PC-3 (cell line): ENCODE results near the gene KCTD17. TPM values are rescaled to one million over a fixed set of nuclear protein-coding genes. Genes with fewer than 3 reads are reported as not detected.

ENCODE experiments used
- ATAC-seq: fragments of 200-7000 bp; cut with Tn5 transposase; 2 replicates; pipeline ENCODE4 v1.9.1; 2020; ENCODE audit warnings: mild to moderate bottlenecking, moderate library complexity
- BruUV-seq: library from RNA; stranded (reverse); fragments of 400-500 nt; replicated peaks from 2 replicates; lab custom pipeline; 2021; lab: Mats Ljungman, UMichigan
- CTCF ChIA-PET: fragments of 300-600 bp; sonication (Branson Sonifier 250); formaldehyde crosslinking; loops from one replicate; lab custom pipeline; 2022; ENCODE audit warnings: antibody characterized with exemption; lab: Charles Lee
- POLR2A ChIA-PET: fragments of 300-600 bp; sonication (Branson Sonifier 250); formaldehyde crosslinking; loops from one replicate; lab custom pipeline; 2022; ENCODE audit warnings: antibody characterized with exemption; ENCODE audit not compliant: unreplicated experiment; lab: Charles Lee
- DNase-seq: peaks from one replicate; pipeline ENCODE4 v3.0.0-alpha.2; 2015
- H2AFZ ChIP-seq: fragments of 300-600 bp; sonication (generic); 2 replicates; pipeline ENCODE4 v1.6.0; 2016; ENCODE audit warnings: antibody characterized with exemption, low read length
- H3F3A ChIP-seq: fragments of 300-600 bp; sonication (generic); one replicate; pipeline ENCODE4 v1.6.0; 2017; ENCODE audit warnings: antibody characterized with exemption, low read length, control low read depth, mild to moderate bottlenecking; ENCODE audit not compliant: unreplicated experiment
- H3K27ac ChIP-seq: fragments of 300-600 bp; sonication (generic); 2 replicates; pipeline ENCODE4 v1.5.1; 2016; ENCODE audit warnings: mild to moderate bottlenecking, low read length
- H3K27me3 ChIP-seq: fragments of 300-600 bp; sonication (generic); 2 replicates; pipeline ENCODE4 v1.6.1; 2016; ENCODE audit warnings: low read length, mixed read lengths
- H3K36me3 ChIP-seq: fragments of 300-600 bp; sonication (generic); 2 replicates; pipeline ENCODE4 v1.6.1; 2016; ENCODE audit warnings: low read depth, mixed run types, low read length, mixed read lengths
- H3K4me1 ChIP-seq: fragments of 300-600 bp; sonication (generic); 2 replicates; pipeline ENCODE4 v1.5.1; 2016; ENCODE audit warnings: low read length; ENCODE audit not compliant: insufficient read depth
- H3K4me2 ChIP-seq: fragments of 300-600 bp; sonication (generic); 2 replicates; pipeline ENCODE4 v1.6.0; 2016; ENCODE audit warnings: low read length
- H3K4me3 ChIP-seq: fragments of 300-600 bp; sonication (generic); 2 replicates; pipeline ENCODE4 v1.5.1; 2016; ENCODE audit warnings: mild to moderate bottlenecking, low read length, mixed read lengths
- H3K79me2 ChIP-seq: fragments of 300-600 bp; sonication (generic); 2 replicates; pipeline ENCODE4 v1.6.1; 2017; ENCODE audit warnings: low read length, mixed read lengths
- H3K9ac ChIP-seq: fragments of 300-600 bp; sonication (generic); 2 replicates; pipeline ENCODE4 v1.6.0; 2016; ENCODE audit warnings: mild to moderate bottlenecking, low read length
- H3K9me2 ChIP-seq: fragments of 300-600 bp; sonication (generic); replicated peaks from 2 replicates; pipeline ENCODE4 v1.6.1; 2016; ENCODE audit warnings: mixed run types, low read length, mixed read lengths
- H3K9me3 ChIP-seq: fragments of 300-600 bp; sonication (generic); 2 replicates; pipeline ENCODE4 v1.6.1; 2016; ENCODE audit warnings: low read length, mixed read lengths
- H4K20me1 ChIP-seq: fragments of 300-600 bp; sonication (generic); 2 replicates; pipeline ENCODE4 v1.6.1; 2016; ENCODE audit warnings: low read length, mixed read lengths
- EZH2 ChIP-seq: fragments of 300-600 bp; sonication (generic); IDR thresholded peaks from one replicate; pipeline ENCODE4 v1.6.1; 2017; ENCODE audit warnings: antibody characterized with exemption, mild to moderate bottlenecking, low read length; ENCODE audit not compliant: unreplicated experiment
- EZH2phosphoT487 ChIP-seq: fragments of 300-600 bp; sonication (generic); IDR thresholded peaks from 2 replicates; pipeline ENCODE4 v1.6.1; 2018; ENCODE audit warnings: mild to moderate bottlenecking, antibody characterized with exemption, low read length, borderline replicate concordance
- intact Hi-C: fragments of 100-400 bp; cut with micrococcal nuclease; formaldehyde crosslinking; loops from 2 replicates; pipeline ENCODE4 v1.9.0; 2023
- total RNA-seq: library from RNA; depleted of rRNA; stranded (reverse); fragments of >200 nt; gene quantifications from 2 replicates; pipeline ENCODE4 v1.2.3, GENCODE V29; 2014
- TF ChIP-seq, protein P1 (sequence below): fragments of 300-600 bp; sonication (generic); conservative IDR thresholded peaks from 2 replicates; pipeline ENCODE4 v1.5.1; 2017; ENCODE audit warnings: antibody characterized with exemption, low read depth, mild to moderate bottlenecking, low read length

The KCTD17 gene
- total RNA-seq, 1 experiment from 2014 or later, result 25.9 TPM

DNA sequence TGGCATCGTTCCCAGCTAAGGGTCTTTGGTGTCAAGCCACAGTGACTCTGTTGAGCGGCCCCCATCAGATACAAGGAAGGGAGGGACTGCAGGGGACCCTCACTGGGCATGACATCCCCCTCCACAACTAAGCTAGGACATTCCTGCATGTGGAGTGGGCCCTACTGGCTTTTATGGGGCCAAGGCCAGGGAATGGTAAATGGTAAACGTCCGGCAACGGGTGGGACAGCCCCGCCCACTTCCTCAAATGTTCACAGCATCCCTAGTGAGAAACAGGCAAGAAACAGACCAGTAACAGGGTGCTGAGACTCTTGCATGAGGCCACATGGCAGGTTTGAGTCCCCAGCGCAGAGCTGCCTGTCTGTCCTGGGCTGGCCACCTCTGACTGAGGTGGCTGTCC is 53.6 kb downstream of the KCTD17 start:
- intact Hi-C loops, result no loop called here
- no peak for ATAC-seq
- Histone ChIP-seq H3K4me2 (no peak overlapping the region), H2AFZ (no peak overlapping the region), H4K20me1 (no peaks in the 10 kb centered on the region), H3K9me3 (no peaks in the 10 kb centered on the region), H3K9ac (no peak overlapping the region), H3K27ac (no peak overlapping the region), H3K4me1 (no peaks in the 10 kb centered on the region), H3K79me2 (no peaks in the 10 kb centered on the region), H3K27me3 (no peaks in the 10 kb centered on the region), H3K4me3 (no peak overlapping the region), H3K9me2 (no peaks in the 10 kb centered on the region), H3K36me3 (no peaks in the 10 kb centered on the region), H3F3A (no peaks in the 10 kb centered on the region)
- POLR2A ChIA-PET, result no interaction called here
- CTCF ChIA-PET, result no interaction called here
- no TSS peak for BruUV-seq
- DNase-seq, result no peak
- TF ChIP-seq EZH2phosphoT487, result no peak
- TF ChIP-seq, protein P1, sequence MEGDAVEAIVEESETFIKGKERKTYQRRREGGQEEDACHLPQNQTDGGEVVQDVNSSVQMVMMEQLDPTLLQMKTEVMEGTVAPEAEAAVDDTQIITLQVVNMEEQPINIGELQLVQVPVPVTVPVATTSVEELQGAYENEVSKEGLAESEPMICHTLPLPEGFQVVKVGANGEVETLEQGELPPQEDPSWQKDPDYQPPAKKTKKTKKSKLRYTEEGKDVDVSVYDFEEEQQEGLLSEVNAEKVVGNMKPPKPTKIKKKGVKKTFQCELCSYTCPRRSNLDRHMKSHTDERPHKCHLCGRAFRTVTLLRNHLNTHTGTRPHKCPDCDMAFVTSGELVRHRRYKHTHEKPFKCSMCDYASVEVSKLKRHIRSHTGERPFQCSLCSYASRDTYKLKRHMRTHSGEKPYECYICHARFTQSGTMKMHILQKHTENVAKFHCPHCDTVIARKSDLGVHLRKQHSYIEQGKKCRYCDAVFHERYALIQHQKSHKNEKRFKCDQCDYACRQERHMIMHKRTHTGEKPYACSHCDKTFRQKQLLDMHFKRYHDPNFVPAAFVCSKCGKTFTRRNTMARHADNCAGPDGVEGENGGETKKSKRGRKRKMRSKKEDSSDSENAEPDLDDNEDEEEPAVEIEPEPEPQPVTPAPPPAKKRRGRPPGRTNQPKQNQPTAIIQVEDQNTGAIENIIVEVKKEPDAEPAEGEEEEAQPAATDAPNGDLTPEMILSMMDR, result no peak
- TF ChIP-seq EZH2, result no peak

DNA sequence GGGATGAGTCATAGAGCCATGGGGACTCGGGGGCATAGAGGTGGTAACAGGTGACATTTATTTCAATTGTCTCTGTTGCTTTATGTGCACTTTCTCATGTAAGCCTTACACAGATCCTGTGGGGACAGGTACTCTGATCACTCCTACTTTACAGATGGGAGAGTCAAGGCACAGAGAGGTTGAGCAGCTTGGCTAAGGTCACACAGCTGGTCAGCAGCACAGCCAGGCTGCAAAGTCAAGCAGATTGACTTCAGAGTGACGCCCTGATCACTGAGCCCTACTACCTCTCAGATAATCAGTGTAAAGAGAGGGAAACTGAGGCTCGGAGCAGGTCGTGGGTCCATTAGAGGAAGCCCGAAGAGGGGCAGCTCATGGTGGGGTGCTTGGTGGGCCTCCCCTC is 54.4 kb downstream of the KCTD17 start:
- H3K4me3 ChIP-seq, result no peak overlapping the region
- H3K36me3 ChIP-seq, result no peaks in the 10 kb centered on the region
- H3F3A ChIP-seq, result no peaks in the 10 kb centered on the region
- ChIA-PET POLR2A (no interaction called here), CTCF (no interaction called here)
- no peak overlapping the region for H3K9ac ChIP-seq
- no peaks in the 10 kb centered on the region for H3K9me2 ChIP-seq
- no peaks in the 10 kb centered on the region for H4K20me1 ChIP-seq
- H3K27me3 ChIP-seq, result no peaks in the 10 kb centered on the region
- BruUV-seq, result no TSS peak
- H3K9me3 ChIP-seq, result no peaks in the 10 kb centered on the region
- H3K4me1 ChIP-seq, result no peaks in the 10 kb centered on the region
- TF ChIP-seq, protein P1, result no peak
- TF ChIP-seq EZH2 (no peak), EZH2phosphoT487 (no peak)
- no peak overlapping the region for H3K4me2 ChIP-seq
- ATAC-seq (no peak), DNase-seq (no peak)
- H3K79me2 ChIP-seq, result no peaks in the 10 kb centered on the region
- intact Hi-C loops, result no loop called here
- no peak overlapping the region for H3K27ac ChIP-seq
- no peak overlapping the region for H2AFZ ChIP-seq

DNA sequence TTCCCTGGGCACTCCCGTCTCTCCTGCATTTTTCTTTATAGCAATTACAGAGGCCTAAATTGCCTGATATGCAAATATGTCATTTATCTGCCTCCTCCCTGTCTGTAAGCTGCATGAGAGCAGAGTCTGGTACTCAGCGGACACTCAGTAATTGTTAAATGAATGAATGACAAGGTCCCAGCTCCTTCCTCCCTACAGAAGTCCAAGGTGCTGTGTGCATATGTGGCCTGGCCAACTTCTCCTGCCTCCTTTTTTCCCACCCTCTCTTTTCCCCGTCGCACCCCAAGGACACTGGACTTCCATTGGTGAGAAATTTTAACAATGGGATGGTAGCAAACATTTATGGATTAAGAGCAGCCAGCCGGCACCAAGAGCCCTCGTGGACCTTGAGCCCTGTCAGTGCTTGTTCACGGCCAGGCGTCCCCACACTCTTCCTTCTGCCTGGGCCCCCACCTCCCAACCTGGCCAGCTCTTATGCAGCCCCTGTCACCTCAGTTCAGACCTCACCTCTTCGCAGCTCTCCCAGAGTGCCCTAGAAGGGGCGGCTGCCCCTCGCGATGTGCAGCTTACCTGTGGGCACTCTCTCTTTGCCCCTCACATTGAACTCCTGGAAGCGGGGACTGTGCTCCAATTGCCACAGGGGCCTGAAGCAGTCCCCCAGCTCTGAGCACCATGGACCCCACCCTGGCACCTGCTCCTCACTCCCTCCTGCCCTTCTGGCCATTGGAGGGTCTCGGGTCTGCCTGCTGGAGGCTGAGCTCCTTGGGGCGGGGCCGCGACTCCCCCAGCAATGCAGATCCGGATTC is 56.5 kb downstream of the KCTD17 start:
- ATAC-seq, result no peak

More for the DNA sequence above, 56.5 kb downstream of the KCTD17 start:
- Histone ChIP-seq H2AFZ (no peak overlapping the region), H3K9me3 (no peaks in the 10 kb centered on the region), H3K4me3 (no peak overlapping the region), H3K27ac (no peak overlapping the region), H3K4me1 (no peaks in the 10 kb centered on the region), H3K9me2 (no peaks in the 10 kb centered on the region), H3F3A (no peaks in the 10 kb centered on the region), H3K27me3 (no peaks in the 10 kb centered on the region), H3K36me3 (no peaks in the 10 kb centered on the region), H3K4me2 (no peak overlapping the region), H3K79me2 (no peaks in the 10 kb centered on the region), H4K20me1 (no peaks in the 10 kb centered on the region), H3K9ac (no peak overlapping the region)
- ChIA-PET POLR2A (no interaction called here), CTCF (no interaction called here)
- intact Hi-C loops, result no loop called here
- TF ChIP-seq EZH2, result no peak
- TF ChIP-seq, protein P1, result no peak
- no peak for TF ChIP-seq EZH2phosphoT487
- DNase-seq, result no peak
- BruUV-seq, result no TSS peak
